ENCODE measurements around the gene HRG. TPM values are rescaled to one million over a fixed set of nuclear protein-coding genes. Genes with fewer than 3 reads are reported as not detected.

HRG gene
- total and polyA plus RNA-seq, 2 experiments from 2014 or later, result not detected

DNA sequence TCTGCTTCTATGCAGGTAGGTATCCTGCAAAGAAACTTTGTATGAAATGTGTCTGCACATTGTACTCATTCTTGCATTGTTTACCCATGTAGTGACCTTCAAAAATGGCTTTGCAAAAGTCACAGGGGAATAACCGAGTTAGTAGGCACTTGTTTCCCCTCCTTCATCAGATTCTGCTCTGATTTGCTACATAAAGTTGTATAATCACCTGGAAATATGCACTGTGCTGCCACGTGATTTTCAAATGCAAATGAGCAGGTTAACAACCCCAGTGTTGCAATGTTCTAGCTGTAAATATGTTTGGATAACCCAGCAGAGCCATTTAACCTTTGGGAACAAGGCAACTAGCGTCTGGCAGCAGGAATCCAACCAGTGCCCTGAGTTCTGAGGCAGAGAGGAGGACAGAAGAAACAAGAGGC, 51.2 kb downstream of the HRG start, which contains the start of gene KNG1:
Gene KNG1, plus strand, starts transcription at position 321 of the 419 bp plus-strand sequence. CDS start 184 bp downstream, outside the sequence.
- H3K4me1 ChIP-seq (ENCODE audit: insufficient read depth), result no peaks in the 10 kb centered on the region; the same call in 1 of the 2 replicates
- H3K4me2 ChIP-seq, result no peak within 1 kb of the TSS
- peaks cover 7% of the 10 kb centered on the region; the same call in 1 of the 3 replicates for H3K4me1 Mint-ChIP-seq
- H3F3A ChIP-seq (replicated peaks; ENCODE audit: low read depth), result no peaks in the 10 kb centered on the region
- H2AFZ ChIP-seq, result peak within 1 kb of the TSS; percentile 72
- no peak within 1 kb of the TSS for H3K4me3 ChIP-seq
- no peaks in the 10 kb centered on the region for H3K9me3 Mint-ChIP-seq
- TF ChIP-seq ZNF114 (CRISPR knock-in tag; IDR thresholded peaks at IDR 0.05), result no peak
- TF ChIP-seq CREB1 (CRISPR knock-in tag; IDR thresholded peaks at IDR 0.05; ENCODE audit: low read depth), result no peak
- H3K27ac ChIP-seq (ENCODE audit: low read depth), result no peak within 1 kb of the TSS
- no peaks in the 10 kb centered on the region for H3K27me3 ChIP-seq (ENCODE audit: insufficient read depth)
- H4K20me1 ChIP-seq (replicated peaks; ENCODE audit: insufficient read depth), result no peaks in the 10 kb centered on the region
- DNase-seq (ENCODE audit: low spot score) (no peak), ATAC-seq (no peak)
- H3K36me3 Mint-ChIP-seq (ENCODE audit: low read depth), result no peaks in the 10 kb centered on the region
- no peak within 1 kb of the TSS for H3K4me3 Mint-ChIP-seq
- peaks cover 7% of the 10 kb centered on the region for H3K27me3 Mint-ChIP-seq (ENCODE audit: insufficient read depth, low read depth, poor library complexity)
- no peaks in the 10 kb centered on the region for H3K36me3 ChIP-seq (ENCODE audit: insufficient read depth)
- no peaks in the 10 kb centered on the region for H3K79me2 ChIP-seq (replicated peaks; ENCODE audit: insufficient read depth)
- no peak within 1 kb of the TSS for H3K27ac Mint-ChIP-seq
- peaks cover 5% of the 10 kb centered on the region; the same call in 1 of the 2 replicates for H3K9me2 ChIP-seq (ENCODE audit: insufficient read depth)

- no peaks in the 10 kb centered on the region for H3K27me3 ChIP-seq (ENCODE audit: insufficient read depth)
- H3K9me3 Mint-ChIP-seq, result no peaks in the 10 kb centered on the region; the same call in 2 of the 3 replicates
- no peaks in the 10 kb centered on the region for H3K79me2 ChIP-seq (replicated peaks; ENCODE audit: insufficient read depth)
- H4K20me1 ChIP-seq (replicated peaks; ENCODE audit: insufficient read depth), result no peaks in the 10 kb centered on the region
- H3K4me1 Mint-ChIP-seq, result peaks cover 9% of the 10 kb centered on the region; the same call in 1 of the 3 replicates
- no peak overlapping the region for H2AFZ ChIP-seq
- no peak overlapping the region for H3K4me3 Mint-ChIP-seq
- DNase-seq (ENCODE audit: low spot score) (no peak), ATAC-seq (no peak)
- peaks cover 3% of the 10 kb centered on the region for H3K27me3 Mint-ChIP-seq (ENCODE audit: insufficient read depth, low read depth, poor library complexity)
- H3K4me3 ChIP-seq, result no peak overlapping the region
- peaks cover 3% of the 10 kb centered on the region for H3K4me1 ChIP-seq (ENCODE audit: insufficient read depth)
- H3K27ac Mint-ChIP-seq, result no peak overlapping the region
- H3F3A ChIP-seq (replicated peaks; ENCODE audit: low read depth), result no peaks in the 10 kb centered on the region
- no peaks in the 10 kb centered on the region for H3K36me3 ChIP-seq (ENCODE audit: insufficient read depth)
- H3K36me3 Mint-ChIP-seq (ENCODE audit: low read depth), result no peaks in the 10 kb centered on the region
- H3K27ac ChIP-seq (ENCODE audit: low read depth), result no peak overlapping the region
- H3K4me2 ChIP-seq, result no peak overlapping the region
- no peaks in the 10 kb centered on the region for H3K9me2 ChIP-seq (ENCODE audit: insufficient read depth)
- TF ChIP-seq ZNF331 (CRISPR knock-in tag; IDR thresholded peaks at IDR 0.05; ENCODE audit: low read depth) (no peak), NANOG (IDR thresholded peaks at IDR 0.05; ENCODE audit: borderline replicate concordance) (no peak), EZH2phosphoT487 (IDR thresholded peaks at IDR 0.05; ENCODE audit: unreplicated experiment) (no peak), CREB1 (CRISPR knock-in tag; IDR thresholded peaks at IDR 0.05; ENCODE audit: low read depth) (no peak), EZH2 (IDR thresholded peaks at IDR 0.05; ENCODE audit: low read depth, unreplicated experiment) (no peak), JUNB (IDR thresholded peaks at IDR 0.05; ENCODE audit: unreplicated experiment) (no peak), POLR2AphosphoS5 (IDR thresholded peaks at IDR 0.05; ENCODE audit: low read depth) (no peak)
- TF ChIP-seq, protein P1, sequence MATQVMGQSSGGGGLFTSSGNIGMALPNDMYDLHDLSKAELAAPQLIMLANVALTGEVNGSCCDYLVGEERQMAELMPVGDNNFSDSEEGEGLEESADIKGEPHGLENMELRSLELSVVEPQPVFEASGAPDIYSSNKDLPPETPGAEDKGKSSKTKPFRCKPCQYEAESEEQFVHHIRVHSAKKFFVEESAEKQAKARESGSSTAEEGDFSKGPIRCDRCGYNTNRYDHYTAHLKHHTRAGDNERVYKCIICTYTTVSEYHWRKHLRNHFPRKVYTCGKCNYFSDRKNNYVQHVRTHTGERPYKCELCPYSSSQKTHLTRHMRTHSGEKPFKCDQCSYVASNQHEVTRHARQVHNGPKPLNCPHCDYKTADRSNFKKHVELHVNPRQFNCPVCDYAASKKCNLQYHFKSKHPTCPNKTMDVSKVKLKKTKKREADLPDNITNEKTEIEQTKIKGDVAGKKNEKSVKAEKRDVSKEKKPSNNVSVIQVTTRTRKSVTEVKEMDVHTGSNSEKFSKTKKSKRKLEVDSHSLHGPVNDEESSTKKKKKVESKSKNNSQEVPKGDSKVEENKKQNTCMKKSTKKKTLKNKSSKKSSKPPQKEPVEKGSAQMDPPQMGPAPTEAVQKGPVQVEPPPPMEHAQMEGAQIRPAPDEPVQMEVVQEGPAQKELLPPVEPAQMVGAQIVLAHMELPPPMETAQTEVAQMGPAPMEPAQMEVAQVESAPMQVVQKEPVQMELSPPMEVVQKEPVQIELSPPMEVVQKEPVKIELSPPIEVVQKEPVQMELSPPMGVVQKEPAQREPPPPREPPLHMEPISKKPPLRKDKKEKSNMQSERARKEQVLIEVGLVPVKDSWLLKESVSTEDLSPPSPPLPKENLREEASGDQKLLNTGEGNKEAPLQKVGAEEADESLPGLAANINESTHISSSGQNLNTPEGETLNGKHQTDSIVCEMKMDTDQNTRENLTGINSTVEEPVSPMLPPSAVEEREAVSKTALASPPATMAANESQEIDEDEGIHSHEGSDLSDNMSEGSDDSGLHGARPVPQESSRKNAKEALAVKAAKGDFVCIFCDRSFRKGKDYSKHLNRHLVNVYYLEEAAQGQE (IDR thresholded peaks at IDR 0.05; ENCODE audit: unreplicated experiment), result no peak
- TF ChIP-seq, protein P2, sequence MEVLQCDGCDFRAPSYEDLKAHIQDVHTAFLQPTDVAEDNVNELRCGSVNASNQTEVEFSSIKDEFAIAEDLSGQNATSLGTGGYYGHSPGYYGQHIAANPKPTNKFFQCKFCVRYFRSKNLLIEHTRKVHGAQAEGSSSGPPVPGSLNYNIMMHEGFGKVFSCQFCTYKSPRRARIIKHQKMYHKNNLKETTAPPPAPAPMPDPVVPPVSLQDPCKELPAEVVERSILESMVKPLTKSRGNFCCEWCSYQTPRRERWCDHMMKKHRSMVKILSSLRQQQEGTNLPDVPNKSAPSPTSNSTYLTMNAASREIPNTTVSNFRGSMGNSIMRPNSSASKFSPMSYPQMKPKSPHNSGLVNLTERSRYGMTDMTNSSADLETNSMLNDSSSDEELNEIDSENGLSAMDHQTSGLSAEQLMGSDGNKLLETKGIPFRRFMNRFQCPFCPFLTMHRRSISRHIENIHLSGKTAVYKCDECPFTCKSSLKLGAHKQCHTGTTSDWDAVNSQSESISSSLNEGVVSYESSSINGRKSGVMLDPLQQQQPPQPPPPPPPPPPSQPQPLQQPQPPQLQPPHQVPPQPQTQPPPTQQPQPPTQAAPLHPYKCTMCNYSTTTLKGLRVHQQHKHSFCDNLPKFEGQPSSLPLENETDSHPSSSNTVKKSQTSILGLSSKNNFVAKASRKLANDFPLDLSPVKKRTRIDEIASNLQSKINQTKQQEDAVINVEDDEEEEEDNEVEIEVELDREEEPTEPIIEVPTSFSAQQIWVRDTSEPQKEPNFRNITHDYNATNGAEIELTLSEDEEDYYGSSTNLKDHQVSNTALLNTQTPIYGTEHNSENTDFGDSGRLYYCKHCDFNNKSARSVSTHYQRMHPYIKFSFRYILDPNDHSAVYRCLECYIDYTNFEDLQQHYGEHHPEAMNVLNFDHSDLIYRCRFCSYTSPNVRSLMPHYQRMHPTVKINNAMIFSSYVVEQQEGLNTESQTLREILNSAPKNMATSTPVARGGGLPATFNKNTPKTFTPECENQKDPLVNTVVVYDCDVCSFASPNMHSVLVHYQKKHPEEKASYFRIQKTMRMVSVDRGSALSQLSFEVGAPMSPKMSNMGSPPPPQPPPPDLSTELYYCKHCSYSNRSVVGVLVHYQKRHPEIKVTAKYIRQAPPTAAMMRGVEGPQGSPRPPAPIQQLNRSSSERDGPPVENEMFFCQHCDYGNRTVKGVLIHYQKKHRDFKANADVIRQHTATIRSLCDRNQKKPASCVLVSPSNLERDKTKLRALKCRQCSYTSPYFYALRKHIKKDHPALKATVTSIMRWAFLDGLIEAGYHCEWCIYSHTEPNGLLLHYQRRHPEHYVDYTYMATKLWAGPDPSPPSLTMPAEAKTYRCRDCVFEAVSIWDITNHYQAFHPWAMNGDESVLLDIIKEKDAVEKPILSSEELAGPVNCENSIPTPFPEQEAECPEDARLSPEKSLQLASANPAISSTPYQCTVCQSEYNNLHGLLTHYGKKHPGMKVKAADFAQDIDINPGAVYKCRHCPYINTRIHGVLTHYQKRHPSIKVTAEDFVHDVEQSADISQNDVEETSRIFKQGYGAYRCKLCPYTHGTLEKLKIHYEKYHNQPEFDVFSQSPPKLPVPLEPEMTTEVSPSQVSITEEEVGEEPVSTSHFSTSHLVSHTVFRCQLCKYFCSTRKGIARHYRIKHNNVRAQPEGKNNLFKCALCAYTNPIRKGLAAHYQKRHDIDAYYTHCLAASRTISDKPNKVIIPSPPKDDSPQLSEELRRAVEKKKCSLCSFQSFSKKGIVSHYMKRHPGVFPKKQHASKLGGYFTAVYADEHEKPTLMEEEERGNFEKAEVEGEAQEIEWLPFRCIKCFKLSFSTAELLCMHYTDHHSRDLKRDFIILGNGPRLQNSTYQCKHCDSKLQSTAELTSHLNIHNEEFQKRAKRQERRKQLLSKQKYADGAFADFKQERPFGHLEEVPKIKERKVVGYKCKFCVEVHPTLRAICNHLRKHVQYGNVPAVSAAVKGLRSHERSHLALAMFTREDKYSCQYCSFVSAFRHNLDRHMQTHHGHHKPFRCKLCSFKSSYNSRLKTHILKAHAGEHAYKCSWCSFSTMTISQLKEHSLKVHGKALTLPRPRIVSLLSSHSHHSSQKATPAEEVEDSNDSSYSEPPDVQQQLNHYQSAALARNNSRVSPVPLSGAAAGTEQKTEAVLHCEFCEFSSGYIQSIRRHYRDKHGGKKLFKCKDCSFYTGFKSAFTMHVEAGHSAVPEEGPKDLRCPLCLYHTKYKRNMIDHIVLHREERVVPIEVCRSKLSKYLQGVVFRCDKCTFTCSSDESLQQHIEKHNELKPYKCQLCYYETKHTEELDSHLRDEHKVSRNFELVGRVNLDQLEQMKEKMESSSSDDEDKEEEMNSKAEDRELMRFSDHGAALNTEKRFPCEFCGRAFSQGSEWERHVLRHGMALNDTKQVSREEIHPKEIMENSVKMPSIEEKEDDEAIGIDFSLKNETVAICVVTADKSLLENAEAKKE (CRISPR knock-in tag; IDR thresholded peaks at IDR 0.05), result no peak
Measured at GRCh38 chr3:186719945-186720739, 54.3 kb downstream of the HRG start.

Data from GM23338 (cell line).